ENCODE results near the gene FAM180A. TPM values are rescaled to one million over a fixed set of nuclear protein-coding genes. Genes with fewer than 3 reads are reported as not detected.
"Not testable (repeated sequence)": the region's sequence is repeated elsewhere in the genome, so short reads cannot be mapped to it uniquely, and the experiment has no call there.

Gene FAM180A
- polyA plus RNA-seq, 4 donors: 0.19 TPM; not detected in 3

- DNase-seq (ENCODE audit: low read depth in 4 of 4, low spot score in 2 of 4): no peak
Measured at GRCh38 chr7:135742371-135742770, 6.2 kb downstream of the FAM180A start.

- no peak for DNase-seq (ENCODE audit: low read depth in 4 of 4, low spot score in 2 of 4)
Measured at GRCh38 chr7:135741905-135742304, 6.7 kb downstream of the FAM180A start.

- no peak for DNase-seq (ENCODE audit: low read depth in 4 of 4, low spot score in 2 of 4)
Measured at GRCh38 chr7:135740889-135741288, 7.7 kb downstream of the FAM180A start.

GRCh38 chr7:135737306-135737647 is 11.3 kb downstream of the FAM180A start:
- not testable (repeated sequence) for DNase-seq (ENCODE audit: low read depth in 4 of 4, low spot score in 2 of 4)

GRCh38 chr7:135736586-135737305 is 11.9 kb downstream of the FAM180A start:
- no peak for DNase-seq (ENCODE audit: low read depth in 4 of 4, low spot score in 2 of 4)

- no peak for DNase-seq (ENCODE audit: low read depth in 4 of 4, low spot score in 2 of 4)
Measured at GRCh38 chr7:135734343-135734689, 14.3 kb downstream of the FAM180A start.

GRCh38 chr7:135733603-135734342 is 14.8 kb downstream of the FAM180A start:
- no peak for DNase-seq (ENCODE audit: low read depth in 4 of 4, low spot score in 2 of 4)

- DNase-seq (ENCODE audit: low read depth in 4 of 4, low spot score in 2 of 4): no peak
Measured at GRCh38 chr7:135731131-135731530, 17.5 kb downstream of the FAM180A start.

GRCh38 chr7:135729230-135729629 is 19.4 kb downstream of the FAM180A start:
- no peak for DNase-seq (ENCODE audit: low read depth in 4 of 4, low spot score in 2 of 4)

GRCh38 chr7:135728136-135728669 is 20.4 kb downstream of the FAM180A start, which contains the start of gene SLC13A4:
SLC13A4 (minus strand) TSS chr7:135728186; CDS start chr7:135727496, 690 bp downstream.
- DNase-seq (ENCODE audit: low read depth in 4 of 4, low spot score in 2 of 4): no peak

GRCh38 chr7:135726911-135727673 is 21.5 kb downstream of the FAM180A start:
- DNase-seq (ENCODE audit: low read depth in 4 of 4, low spot score in 2 of 4): no peak

- DNase-seq (ENCODE audit: low read depth in 4 of 4, low spot score in 2 of 4): no peak
Measured at GRCh38 chr7:135726276-135726788, 22.3 kb downstream of the FAM180A start.

GRCh38 chr7:135723411-135723810 is 25.2 kb downstream of the FAM180A start:
- DNase-seq (ENCODE audit: low read depth in 4 of 4, low spot score in 2 of 4): no peak

GRCh38 chr7:135721198-135721820 is 27.3 kb downstream of the FAM180A start:
- DNase-seq (ENCODE audit: low read depth in 4 of 4, low spot score in 2 of 4): no peak

- DNase-seq (ENCODE audit: low read depth in 4 of 4, low spot score in 2 of 4): no peak
Measured at GRCh38 chr7:135719688-135720087, 28.9 kb downstream of the FAM180A start.

- no peak for DNase-seq (ENCODE audit: low read depth in 4 of 4, low spot score in 2 of 4)
Measured at GRCh38 chr7:135718794-135719437, 29.7 kb downstream of the FAM180A start.

GRCh38 chr7:135718219-135718618 is 30.4 kb downstream of the FAM180A start:
- DNase-seq (ENCODE audit: low read depth in 4 of 4, low spot score in 2 of 4): no peak

- DNase-seq (ENCODE audit: low read depth in 4 of 4, low spot score in 2 of 4): no peak
Measured at GRCh38 chr7:135717693-135718092, 30.9 kb downstream of the FAM180A start.

- no peak for DNase-seq (ENCODE audit: low read depth in 4 of 4, low spot score in 2 of 4)
Measured at GRCh38 chr7:135716677-135717238, 31.9 kb downstream of the FAM180A start.

- DNase-seq (ENCODE audit: low read depth in 4 of 4, low spot score in 2 of 4): no peak
Measured at GRCh38 chr7:135715673-135716072, 32.9 kb downstream of the FAM180A start.

All from left renal cortex interstitium (tissue), 4 donors.